IPS-NIHi7 (cell line): ENCODE data around the gene NRG3.
"Not testable (repeated sequence)": the region's sequence is repeated elsewhere in the genome, so short reads cannot be mapped to it uniquely, and the experiment has no call there.

Experiments used
- DNase-seq: peaks from one replicate; pipeline ENCODE4 v3.0.0; 2012; ENCODE audit warnings: mixed read lengths; ENCODE audit errors: extremely low spot score

The NRG3 gene

DNA sequence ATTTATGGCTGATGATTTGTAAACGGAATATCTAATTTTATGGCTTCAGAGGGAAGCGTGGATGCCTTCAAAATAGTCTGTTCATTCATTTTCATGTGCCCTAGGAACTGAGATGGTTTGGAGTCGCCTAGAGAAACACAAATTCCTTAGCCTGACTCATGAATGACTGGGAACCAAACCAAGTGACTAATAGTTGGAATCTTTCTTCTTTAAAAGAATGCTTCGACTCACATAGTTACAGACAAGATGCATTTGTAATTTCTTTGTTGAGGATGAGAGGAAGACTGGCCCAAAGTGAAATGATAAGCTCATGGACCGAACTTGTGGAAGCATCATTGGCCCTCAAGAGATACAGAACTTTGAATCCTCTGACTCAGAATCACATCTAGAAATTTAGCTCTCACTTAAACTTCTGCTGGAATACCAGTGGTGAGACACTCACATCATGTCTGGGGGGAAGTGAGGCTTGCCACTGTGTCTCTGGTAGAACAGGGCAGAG is 1107.2 kb downstream of the NRG3 start:
- no peak for DNase-seq

DNA sequence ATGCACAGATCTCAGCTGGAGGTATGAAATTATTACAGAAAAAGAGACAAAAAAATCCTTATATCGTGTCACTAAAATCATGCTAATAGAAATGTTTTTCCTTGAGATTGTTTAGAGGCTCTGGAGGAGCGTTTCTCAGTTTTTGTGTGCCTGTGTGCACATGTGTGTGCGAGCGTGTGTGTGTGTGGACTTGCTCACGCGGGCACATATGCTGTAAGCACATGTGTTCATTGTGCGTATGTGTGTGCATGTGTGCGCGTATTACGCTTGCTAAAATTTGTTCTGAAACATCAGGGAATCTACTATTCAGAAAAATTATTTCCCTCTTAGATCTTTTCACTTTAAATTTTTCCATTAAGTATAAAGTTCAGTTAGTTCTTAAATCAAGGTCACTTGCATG is 1111.2 kb downstream of the NRG3 start:
- DNase-seq = no peak

DNA sequence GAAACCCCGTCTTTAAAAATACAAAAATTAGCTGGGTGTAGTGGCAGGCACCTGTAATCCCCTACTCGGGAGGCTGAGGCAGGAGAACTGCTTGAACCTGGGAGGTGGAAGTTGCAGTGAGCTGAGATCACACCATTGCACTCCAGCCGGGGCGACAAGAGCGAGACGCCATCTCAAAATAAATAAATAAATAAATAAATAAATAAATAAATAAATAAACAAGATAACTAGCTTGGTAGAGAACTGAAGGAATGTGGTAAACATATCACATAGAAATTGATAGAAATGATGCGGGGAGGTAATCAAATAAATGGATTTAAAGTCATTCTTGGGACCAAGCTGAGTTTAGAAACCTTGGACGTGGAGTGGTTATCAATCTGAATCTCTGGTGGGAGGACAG is 1131.5 kb downstream of the NRG3 start:
- DNase-seq = not testable (repeated sequence)

DNA sequence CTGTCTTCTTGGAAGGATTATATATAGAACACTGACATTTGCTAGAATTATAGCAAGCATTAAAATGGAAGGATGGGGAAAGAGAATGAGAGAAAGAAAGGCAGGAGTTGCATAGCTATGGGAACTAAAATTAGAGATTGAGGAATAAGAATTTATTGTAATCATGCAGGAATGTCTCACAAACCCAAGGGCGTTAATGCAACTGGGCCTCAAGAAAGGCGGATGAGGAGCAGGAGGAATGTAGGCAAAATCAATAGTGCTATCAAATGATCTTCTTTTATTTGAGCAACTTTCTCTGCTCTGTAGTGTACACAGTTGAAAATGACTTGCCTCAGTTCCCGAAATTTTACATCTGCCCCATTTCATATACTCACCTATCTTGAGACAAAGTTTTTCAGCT is 1132.5 kb downstream of the NRG3 start:
- no peak for DNase-seq

- DNase-seq = peak; percentile 39
Measured at GRCh38 chr10:83012866-83013265, 1137.9 kb downstream of the NRG3 start.

DNA sequence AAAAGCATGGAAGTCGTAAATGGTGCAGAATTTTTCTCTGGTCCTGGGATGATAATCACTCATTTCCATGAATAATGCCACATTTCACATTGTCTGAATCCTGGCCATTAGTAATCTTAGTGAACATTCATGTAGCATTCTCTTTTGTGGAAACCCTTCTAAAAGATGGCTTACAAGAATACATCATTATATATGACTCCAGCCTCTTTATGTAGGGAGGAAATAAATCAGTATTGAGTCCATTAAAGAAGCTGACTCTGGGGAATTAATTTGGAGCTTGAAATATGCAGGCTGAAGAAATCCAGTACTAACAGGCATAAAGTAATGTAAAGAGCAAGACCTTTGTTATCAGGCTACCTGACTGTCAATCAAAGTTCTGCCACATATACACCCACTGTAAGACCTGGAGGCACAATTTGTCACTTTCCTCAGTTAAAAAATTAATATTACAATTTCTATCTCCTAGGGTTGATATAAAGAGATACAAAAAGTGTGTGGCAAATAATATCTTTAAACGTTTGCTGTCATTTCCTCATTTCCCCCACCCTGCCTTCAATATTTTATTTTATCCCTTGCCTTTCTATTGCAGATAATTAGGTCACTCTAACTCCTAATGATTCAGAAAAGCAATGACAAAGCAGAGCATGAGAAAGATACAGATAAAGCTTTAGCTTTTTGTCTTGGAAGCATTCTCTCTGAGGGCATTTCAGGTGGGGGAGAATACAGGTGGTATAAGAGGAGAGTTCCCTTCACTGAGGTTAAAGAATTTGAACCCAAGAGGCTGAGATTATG is 1142.3 kb downstream of the NRG3 start:
- no peak for DNase-seq

GRCh38 chr10:83023662-83024061 is 1148.7 kb downstream of the NRG3 start:
- no peak for DNase-seq
